H9 (cell line): ENCODE measurements around the gene TIFAB. TPM values are rescaled to one million over a fixed set of nuclear protein-coding genes. Genes with fewer than 3 reads are reported as not detected.

Experiments used
- DNase-seq: peaks from one replicate; pipeline ENCODE4 v3.0.0-alpha.2; 2017
- H2AFZ ChIP-seq: one replicate; pipeline ENCODE4 v1.6.1; 2013; ENCODE audit warnings: mild to moderate bottlenecking, low read length, control low read depth, moderate library complexity
- H2AK5ac ChIP-seq: 2 replicates; pipeline ENCODE4 v1.6.1; 2013; ENCODE audit warnings: low read length, control low read depth, mixed read lengths; ENCODE audit not compliant: insufficient read length
- H2BK120ac ChIP-seq: one replicate; pipeline ENCODE4 v1.6.1; 2013; ENCODE audit warnings: low read depth, mild to moderate bottlenecking, low read length, control low read depth, inconsistent platforms; ENCODE audit not compliant: poor library complexity, severe bottlenecking
- H2BK12ac ChIP-seq: 2 replicates; pipeline ENCODE4 v1.6.1; 2013; ENCODE audit warnings: low read length, control low read depth, mixed read lengths, low read depth; ENCODE audit not compliant: insufficient read length
- H2BK15ac ChIP-seq: 2 replicates; pipeline ENCODE4 v1.6.1; 2013; ENCODE audit warnings: low read depth, low read length, control low read depth
- H2BK20ac ChIP-seq: one replicate; pipeline ENCODE4 v1.6.1; 2013; ENCODE audit warnings: low read depth, mild to moderate bottlenecking, low read length, control low read depth, inconsistent platforms; ENCODE audit not compliant: poor library complexity, severe bottlenecking
- H2BK5ac ChIP-seq: 2 replicates; pipeline ENCODE4 v1.6.1; 2013; ENCODE audit warnings: low read length, control low read depth, mixed read lengths; ENCODE audit not compliant: insufficient read length
- H3K14ac ChIP-seq: 2 replicates; pipeline ENCODE4 v1.6.1; 2013; ENCODE audit warnings: low read length, control low read depth; ENCODE audit not compliant: insufficient read depth
- H3K18ac ChIP-seq: 2 replicates; pipeline ENCODE4 v1.6.1; 2013; ENCODE audit warnings: low read depth, mild to moderate bottlenecking, mixed read lengths, low read length, control low read depth; ENCODE audit not compliant: insufficient read length
- H3K23ac ChIP-seq: 2 replicates; pipeline ENCODE4 v1.6.1; 2013; ENCODE audit warnings: low read length, control low read depth, mixed read lengths, low read depth; ENCODE audit not compliant: insufficient read length
- H3K23me2 ChIP-seq: 2 replicates; pipeline ENCODE4 v1.6.1; 2013; ENCODE audit warnings: low read depth, mild to moderate bottlenecking, mixed read lengths, low read length, control low read depth; ENCODE audit not compliant: insufficient read length, poor library complexity, severe bottlenecking
- H3K27ac ChIP-seq: 2 replicates; pipeline ENCODE4 v1.5.1; 2013; ENCODE audit warnings: low read length, control low read depth, mixed read lengths, low read depth; ENCODE audit not compliant: insufficient read length
- H3K27me3 ChIP-seq: 2 replicates; pipeline ENCODE4 v1.6.1; 2013; ENCODE audit warnings: low read length, control low read depth, inconsistent platforms; ENCODE audit not compliant: insufficient read depth
- H3K4ac ChIP-seq: 2 replicates; pipeline ENCODE4 v1.6.1; 2013; ENCODE audit warnings: low read depth, mild to moderate bottlenecking, control low read depth, inconsistent platforms, low read length, moderate library complexity
- H3K4me1 ChIP-seq: 2 replicates; pipeline ENCODE4 v1.6.1; 2013; ENCODE audit warnings: low read length, control low read depth, inconsistent platforms; ENCODE audit not compliant: insufficient read depth
- H3K4me2 ChIP-seq: 2 replicates; pipeline ENCODE4 v1.6.1; 2013; ENCODE audit warnings: low read length, control low read depth, mixed read lengths; ENCODE audit not compliant: insufficient read length, insufficient read depth
- H3K56ac ChIP-seq: 2 replicates; pipeline ENCODE4 v1.6.1; 2013; ENCODE audit warnings: low read depth, mild to moderate bottlenecking, mixed read lengths, low read length, control low read depth; ENCODE audit not compliant: insufficient read length
- H3K79me1 ChIP-seq: 2 replicates; pipeline ENCODE4 v1.6.1; 2013; ENCODE audit warnings: low read depth, mild to moderate bottlenecking, moderate library complexity, low read length, control low read depth, inconsistent platforms; ENCODE audit not compliant: insufficient read depth, poor library complexity, severe bottlenecking
- H3K79me2 ChIP-seq: 2 replicates; pipeline ENCODE4 v1.6.1; 2013; ENCODE audit warnings: low read length, control low read depth, inconsistent platforms; ENCODE audit not compliant: insufficient read depth
- H3K9ac ChIP-seq: 2 replicates; pipeline ENCODE4 v1.6.1; 2013; ENCODE audit warnings: low read length, control low read depth, mixed read lengths; ENCODE audit not compliant: insufficient read length; ENCODE audit errors: extremely low read depth
- H3K9me3 ChIP-seq: one replicate; pipeline ENCODE4 v1.6.1; 2013; ENCODE audit warnings: low read depth, low read length, inconsistent platforms; ENCODE audit not compliant: control insufficient read depth
- H3T11ph ChIP-seq: one replicate; pipeline ENCODE4 v1.6.1; 2013; ENCODE audit warnings: mild to moderate bottlenecking, low read length, control low read depth, inconsistent platforms
- H4K20me1 ChIP-seq: one replicate; pipeline ENCODE4 v1.6.1; 2013; ENCODE audit not compliant: control insufficient read depth, insufficient read length, insufficient read depth
- H4K5ac ChIP-seq: 2 replicates; pipeline ENCODE4 v1.6.1; 2013; ENCODE audit warnings: low read depth, mild to moderate bottlenecking, mixed read lengths, low read length, control low read depth; ENCODE audit not compliant: insufficient read length
- H4K8ac ChIP-seq: replicated peaks from 2 replicates; pipeline ENCODE4 v1.6.1; 2013; ENCODE audit warnings: low read length, control low read depth, mixed read lengths, low read depth; ENCODE audit not compliant: insufficient read length
- H4K91ac ChIP-seq: 2 replicates; pipeline ENCODE4 v1.6.1; 2013; ENCODE audit warnings: low read depth, mild to moderate bottlenecking, moderate library complexity, mixed read lengths, low read length, control low read depth; ENCODE audit not compliant: insufficient read length
- H3K27ac Mint-ChIP-seq, 3 experiments: 2 replicates in 2 of 3; 3 replicates in 1 of 3; pipeline ENCODE4 v1.8.0; 2020 to 2021; ENCODE audit warnings: mixed read lengths in 3 of 3, mild to moderate bottlenecking in 1 of 3, moderate library complexity in 1 of 3
- H3K27me3 Mint-ChIP-seq: 2 replicates; pipeline ENCODE4 v1.8.0; 2021; ENCODE audit warnings: low read depth, mild to moderate bottlenecking, moderate library complexity, mixed read lengths
- H3K36me3 Mint-ChIP-seq, 3 experiments: 2 replicates in 2 of 3; 3 replicates in 1 of 3; pipeline ENCODE4 v1.8.0; 2020 to 2021; ENCODE audit warnings: low read depth in 3 of 3, mixed read lengths in 3 of 3; ENCODE audit not compliant: insufficient read depth in 1 of 3
- H3K4me1 Mint-ChIP-seq, 2 experiments: 2 replicates each; pipeline ENCODE4 v1.8.0; 2020; ENCODE audit warnings: mixed read lengths in 2 of 2
- H3K4me3 Mint-ChIP-seq, 2 experiments: 2 replicates in 1 of 2; 3 replicates in 1 of 2; pipeline ENCODE4 v1.8.0; 2020 to 2021; ENCODE audit warnings: mild to moderate bottlenecking in 2 of 2, mixed read lengths in 2 of 2, moderate library complexity in 1 of 2
- H3K9me3 Mint-ChIP-seq, 2 experiments: 2 replicates in 1 of 2; 3 replicates in 1 of 2; pipeline ENCODE4 v1.8.0; 2020; ENCODE audit warnings: mild to moderate bottlenecking in 2 of 2, mixed read lengths in 2 of 2, moderate library complexity in 1 of 2
- WGBS: extraction: QIAGEN DNeasy Blood & Tissue Kit; methylation state at CpG from one replicate; pipeline ENCODE4 v1.1.7; 2013; ENCODE audit warnings: missing lambda C conversion rate, low lambda C conversion rate, mixed read lengths; ENCODE audit not compliant: insufficient read length; ENCODE audit errors: extremely low coverage; 5-methylcytosine and 5-hydroxymethylcytosine counted together
- total RNA-seq: library from RNA; stranded (reverse); gene quantifications from 2 replicates; pipeline ENCODE4 v1.2.1, GENCODE V29; 2021
- TF ChIP-seq, protein P1 (sequence below): fragments of 200-600 bp; sonication (generic); conservative IDR thresholded peaks from 3 replicates; pipeline ENCODE4 v1.8.0; 2021; ENCODE audit warnings: antibody characterized with exemption, mild to moderate bottlenecking

TIFAB gene
- total RNA-seq, 1 experiment from 2014 or later, result not detected

- Histone ChIP-seq H3K4me1 (no peaks in the 10 kb centered on the region), H2BK15ac (no peak overlapping the region), H3K79me1 (no peaks in the 10 kb centered on the region), H3K14ac (no peak overlapping the region), H3K18ac (no peak overlapping the region), H2BK5ac (no peak overlapping the region), H4K8ac (no peak overlapping the region), H3K23me2 (no peaks in the 10 kb centered on the region), H3K79me2 (no peaks in the 10 kb centered on the region), H4K20me1 (no peaks in the 10 kb centered on the region), H2BK120ac (no peak overlapping the region), H2BK12ac (no peak overlapping the region), H2BK20ac (no peak overlapping the region), H4K91ac (no peak overlapping the region), H3K27me3 (no peaks in the 10 kb centered on the region), H2AK5ac (no peak overlapping the region), H2AFZ (no peak overlapping the region), H3K9me3 (no peaks in the 10 kb centered on the region), H3K4ac (no peak overlapping the region), H3K9ac (no peak overlapping the region), H3K4me2 (no peak overlapping the region), H3T11ph (no peak overlapping the region), H3K56ac (no peak overlapping the region), H4K5ac (no peak overlapping the region), H3K23ac (no peak overlapping the region), H3K27ac (no peak overlapping the region)
- peaks cover 60% of the 10 kb centered on the region for H3K27me3 Mint-ChIP-seq
- peaks cover 0 to 2% (median 0%) of the 10 kb centered on the region in 3 experiments; a peak in 3 of 7 replicates for H3K36me3 Mint-ChIP-seq
- no CpG with 5 or more reads among the region's 7 CpGs for WGBS
- H3K27ac Mint-ChIP-seq, result no peak overlapping the region
- H3K4me3 Mint-ChIP-seq, result no peak overlapping the region
- TF ChIP-seq, protein P1, sequence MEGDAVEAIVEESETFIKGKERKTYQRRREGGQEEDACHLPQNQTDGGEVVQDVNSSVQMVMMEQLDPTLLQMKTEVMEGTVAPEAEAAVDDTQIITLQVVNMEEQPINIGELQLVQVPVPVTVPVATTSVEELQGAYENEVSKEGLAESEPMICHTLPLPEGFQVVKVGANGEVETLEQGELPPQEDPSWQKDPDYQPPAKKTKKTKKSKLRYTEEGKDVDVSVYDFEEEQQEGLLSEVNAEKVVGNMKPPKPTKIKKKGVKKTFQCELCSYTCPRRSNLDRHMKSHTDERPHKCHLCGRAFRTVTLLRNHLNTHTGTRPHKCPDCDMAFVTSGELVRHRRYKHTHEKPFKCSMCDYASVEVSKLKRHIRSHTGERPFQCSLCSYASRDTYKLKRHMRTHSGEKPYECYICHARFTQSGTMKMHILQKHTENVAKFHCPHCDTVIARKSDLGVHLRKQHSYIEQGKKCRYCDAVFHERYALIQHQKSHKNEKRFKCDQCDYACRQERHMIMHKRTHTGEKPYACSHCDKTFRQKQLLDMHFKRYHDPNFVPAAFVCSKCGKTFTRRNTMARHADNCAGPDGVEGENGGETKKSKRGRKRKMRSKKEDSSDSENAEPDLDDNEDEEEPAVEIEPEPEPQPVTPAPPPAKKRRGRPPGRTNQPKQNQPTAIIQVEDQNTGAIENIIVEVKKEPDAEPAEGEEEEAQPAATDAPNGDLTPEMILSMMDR, result no peak
- no peak for DNase-seq
- H3K9me3 Mint-ChIP-seq, result peaks cover 3 to 5% of the 10 kb centered on the region in 2 experiments; a peak in 4 of 5 replicates
- no peaks in the 10 kb centered on the region for H3K4me1 Mint-ChIP-seq
These were observed 28.9 kb downstream of the TIFAB start for GRCh38 chr5:135423146-135423845.
